Kidney epithelial cell (primary cell): ENCODE measurements around the gene SLC29A2. TPM values are rescaled to one million over a fixed set of nuclear protein-coding genes. Genes with fewer than 3 reads are reported as not detected.
"Not testable (repeated sequence)": the region's sequence is repeated elsewhere in the genome, so short reads cannot be mapped to it uniquely, and the experiment has no call there.

Experiments used
- DNase-seq: peaks from one replicate; pipeline ENCODE4 v3.0.0-alpha.2; 2010; ENCODE audit warnings: low read depth
- H3K27me3 ChIP-seq: 2 replicates; pipeline ENCODE4 v1.6.0; 2011; ENCODE audit warnings: low read length; ENCODE audit not compliant: control insufficient read depth, insufficient read depth
- H3K36me3 ChIP-seq: 2 replicates; pipeline ENCODE4 v1.5.1; 2011; ENCODE audit warnings: low read length; ENCODE audit not compliant: control insufficient read depth, insufficient read depth
- H3K4me3 ChIP-seq: 2 replicates; pipeline ENCODE4 v1.5.1; 2011; ENCODE audit warnings: low read depth, mild to moderate bottlenecking, control low read depth, low read length
- CTCF ChIP-seq: IDR thresholded peaks from 2 replicates; pipeline ENCODE4 v1.5.1; 2011; ENCODE audit warnings: mild to moderate bottlenecking, moderate library complexity, low read length, control low read depth, inconsistent platforms; ENCODE audit not compliant: insufficient read depth, poor library complexity, severe bottlenecking
- total RNA-seq: library from RNA; depleted of rRNA; stranded (reverse); fragments of >200 nt; gene quantifications from 2 replicates; pipeline ENCODE4 v1.2.3, GENCODE V29; 2015

Gene SLC29A2
- total RNA-seq, 1 donor from 2014 or later: 5.5 TPM

- H3K27me3 ChIP-seq: peaks cover 2% of the 10 kb centered on the region
- no peak overlapping the region for H3K4me3 ChIP-seq
- TF ChIP-seq CTCF: peak; percentile 92
- DNase-seq: no peak
- H3K36me3 ChIP-seq: no peaks in the 10 kb centered on the region
Observed at GRCh38 chr11:66388780-66389386, 17.3 kb upstream of the SLC29A2 start.

GRCh38 chr11:66386171-66387069 is 14.9 kb upstream of the SLC29A2 start:
- Histone ChIP-seq H3K4me3 (no peak overlapping the region), H3K27me3 (no peaks in the 10 kb centered on the region)

GRCh38 chr11:66384316-66384715 is 12.8 kb upstream of the SLC29A2 start:
- H3K27me3 ChIP-seq, DNase-seq, H3K36me3 ChIP-seq, H3K4me3 ChIP-seq: not testable (repeated sequence)

More at GRCh38 chr11:66386171-66387069, 14.9 kb upstream of the SLC29A2 start:
- H3K36me3 ChIP-seq: no peaks in the 10 kb centered on the region
- peak; percentile 61 for DNase-seq
- peak; percentile 95 for TF ChIP-seq CTCF

GRCh38 chr11:66380264-66380663 is 8.7 kb upstream of the SLC29A2 start:
- not testable (repeated sequence) for H3K4me3 ChIP-seq, H3K27me3 ChIP-seq, DNase-seq, H3K36me3 ChIP-seq

GRCh38 chr11:66373690-66374287 is 2.2 kb upstream of the SLC29A2 start:
- not testable (repeated sequence) for H3K36me3 ChIP-seq, DNase-seq, H3K4me3 ChIP-seq, H3K27me3 ChIP-seq

- Histone ChIP-seq H3K27me3 (no peaks in the 10 kb centered on the region), H3K4me3 (no peak overlapping the region), H3K36me3 (no peaks in the 10 kb centered on the region)
- no peak for DNase-seq
- TF ChIP-seq CTCF: no peak
Observed at GRCh38 chr11:66373265-66373664, 1.7 kb upstream of the SLC29A2 start.

GRCh38 chr11:66369073-66369894 is 2.3 kb downstream of the SLC29A2 start:
- no peak for DNase-seq
- Histone ChIP-seq H3K36me3 (no peaks in the 10 kb centered on the region), H3K27me3 (no peaks in the 10 kb centered on the region), H3K4me3 (no peak overlapping the region)
- TF ChIP-seq CTCF: no peak
